HepG2 (cell line): ENCODE data around the gene USP43.

ENCODE experiments used
- CHD4 ChIP-seq: fragments of 200-600 bp; sonication (generic); IDR thresholded peaks from 2 replicates; pipeline ENCODE4 v1.7.0; 2017; ENCODE audit warnings: mild to moderate bottlenecking, low read length, borderline replicate concordance
- CTCF ChIP-seq: sonication (generic); formaldehyde crosslinking; IDR thresholded peaks from 2 replicates; pipeline ENCODE4 v1.5.0; 2020; ENCODE audit warnings: mild to moderate bottlenecking, missing genetic modification reagents, moderate library complexity
- FOXA3 ChIP-seq: IDR thresholded peaks from 2 replicates; pipeline ENCODE4 v1.6.1; 2016; ENCODE audit warnings: missing genetic modification reagents, missing compliant biosample characterization
- HDAC1 ChIP-seq: sonication (generic); formaldehyde crosslinking; IDR thresholded peaks from 2 replicates; pipeline ENCODE4 v1.5.1; 2020; ENCODE audit warnings: mild to moderate bottlenecking, missing genetic modification reagents
- KIAA2018 ChIP-seq: sonication (generic); formaldehyde crosslinking; IDR thresholded peaks from 2 replicates; pipeline ENCODE4 v1.5.0; 2020; ENCODE audit warnings: mild to moderate bottlenecking, missing genetic modification reagents, borderline replicate concordance
- NFRKB ChIP-seq: fragments of 450-650 bp; IDR thresholded peaks from 2 replicates; pipeline ENCODE4 v1.6.1; 2017
- SETDB1 ChIP-seq: sonication (generic); formaldehyde crosslinking; IDR thresholded peaks from 2 replicates; pipeline ENCODE4 v1.5.1; 2020; ENCODE audit warnings: missing genetic modification reagents, mild to moderate bottlenecking, borderline replicate concordance
- SKIL ChIP-seq: sonication (generic); formaldehyde crosslinking; IDR thresholded peaks from 2 replicates; pipeline ENCODE4 v1.8.0; 2022; ENCODE audit warnings: missing genetic modification reagents, mild to moderate bottlenecking, moderate library complexity, borderline replicate concordance
- ZBTB1 ChIP-seq: sonication (generic); formaldehyde crosslinking; IDR thresholded peaks from 2 replicates; pipeline ENCODE4 v1.4.0; 2020; ENCODE audit warnings: missing genetic modification reagents, borderline replicate concordance
- ZNF232 ChIP-seq: sonication (generic); formaldehyde crosslinking; IDR thresholded peaks from 2 replicates; pipeline ENCODE4 v1.4.0; 2020; ENCODE audit warnings: missing genetic modification reagents, borderline replicate concordance
- ZNF331 ChIP-seq: sonication (generic); formaldehyde crosslinking; IDR thresholded peaks from 2 replicates; pipeline ENCODE4 v1.4.0; 2020; ENCODE audit warnings: missing genetic modification reagents
- ZNF574 ChIP-seq: sonication (generic); formaldehyde crosslinking; IDR thresholded peaks from 2 replicates; pipeline ENCODE4 v1.4.0; 2020; ENCODE audit warnings: missing genetic modification reagents
- ZZZ3 ChIP-seq: sonication (generic); formaldehyde crosslinking; IDR thresholded peaks from 2 replicates; pipeline ENCODE4 v1.4.0; 2020; ENCODE audit warnings: missing genetic modification reagents, mild to moderate bottlenecking, borderline replicate concordance

GRCh38 chr17:9750524-9750923 lies 105.2 kb downstream of the USP43 start:
- TF ChIP-seq KIAA2018 (CRISPR knock-in tag): no peak
- no peak for TF ChIP-seq CTCF (CRISPR knock-in tag)
- no peak for TF ChIP-seq ZBTB1 (CRISPR knock-in tag)
- no peak for TF ChIP-seq ZNF331 (CRISPR knock-in tag)
- TF ChIP-seq ZNF574 (CRISPR knock-in tag): no peak
- TF ChIP-seq ZZZ3 (CRISPR knock-in tag): no peak
- no peak for TF ChIP-seq SETDB1
- TF ChIP-seq SKIL (CRISPR knock-in tag): no peak
- TF ChIP-seq ZNF232: no peak
- no peak for TF ChIP-seq CHD4
- no peak for TF ChIP-seq NFRKB
- no peak for TF ChIP-seq FOXA3
- TF ChIP-seq HDAC1 (CRISPR knock-in tag): no peak
